Rectal smooth muscle tissue (tissue), 1 donor: Measurements from ENCODE around the gene KREMEN1.
A peak's percentile ranks its signal among the peaks of the same experiment; 100 is the strongest.

Source experiments
- H3K27ac ChIP-seq: one replicate; pipeline ENCODE4 v1.7.0; 2013; ENCODE audit warnings: low read depth, low read length, inconsistent platforms
- H3K27me3 ChIP-seq: one replicate; pipeline ENCODE4 v1.7.0; 2013; ENCODE audit warnings: low read length; ENCODE audit not compliant: control insufficient read depth, insufficient read depth
- H3K36me3 ChIP-seq: one replicate; pipeline ENCODE4 v1.7.0; 2013; ENCODE audit warnings: low read length; ENCODE audit not compliant: control insufficient read depth, insufficient read depth
- H3K4me1 ChIP-seq: one replicate; pipeline ENCODE4 v1.7.0; 2013; ENCODE audit warnings: low read length; ENCODE audit not compliant: control insufficient read depth, insufficient read depth
- H3K4me3 ChIP-seq: one replicate; pipeline ENCODE4 v1.7.0; 2013; ENCODE audit warnings: low read length
- H3K9ac ChIP-seq: one replicate; pipeline ENCODE4 v1.7.0; 2013; ENCODE audit warnings: low read length

The KREMEN1 gene

GRCh38 chr22:29055192-29055830 is 17.5 kb upstream of the KREMEN1 start:
- Histone ChIP-seq H3K27ac (no peak overlapping the region), H3K4me3 (no peak overlapping the region), H3K4me1 (no peaks in the 10 kb centered on the region), H3K27me3 (no peaks in the 10 kb centered on the region), H3K36me3 (no peaks in the 10 kb centered on the region), H3K9ac (no peak overlapping the region)

GRCh38 chr22:29056472-29056871 is 16.4 kb upstream of the KREMEN1 start:
- no peak overlapping the region for H3K4me3 ChIP-seq
- no peak overlapping the region for H3K9ac ChIP-seq
- no peaks in the 10 kb centered on the region for H3K36me3 ChIP-seq
- no peaks in the 10 kb centered on the region for H3K27me3 ChIP-seq
- H3K27ac ChIP-seq, result no peak overlapping the region
- no peaks in the 10 kb centered on the region for H3K4me1 ChIP-seq

GRCh38 chr22:29060251-29060869 is 12.5 kb upstream of the KREMEN1 start:
- Histone ChIP-seq H3K27me3 (no peaks in the 10 kb centered on the region), H3K27ac (no peak overlapping the region), H3K4me3 (no peak overlapping the region), H3K36me3 (no peaks in the 10 kb centered on the region), H3K9ac (no peak overlapping the region), H3K4me1 (no peaks in the 10 kb centered on the region)

- no peaks in the 10 kb centered on the region for H3K27me3 ChIP-seq
- H3K4me3 ChIP-seq, result no peak overlapping the region
- no peaks in the 10 kb centered on the region for H3K4me1 ChIP-seq
- H3K27ac ChIP-seq, result no peak overlapping the region
- no peak overlapping the region for H3K9ac ChIP-seq
- no peaks in the 10 kb centered on the region for H3K36me3 ChIP-seq
Measured at GRCh38 chr22:29060931-29061330, 11.9 kb upstream of the KREMEN1 start.

- no peak within 1 kb of the TSS for H3K9ac ChIP-seq
Measured at GRCh38 chr22:29061773-29062172, 11.1 kb upstream of the KREMEN1 start, which contains the start of gene C22orf31. Gene C22orf31 (minus strand): TSS chr22:29061831. CDS start chr22:29061792, 39 bp downstream.

GRCh38 chr22:29062286-29062821 is 10.5 kb upstream of the KREMEN1 start:
- no peak overlapping the region for H3K9ac ChIP-seq
- no peak overlapping the region for H3K27ac ChIP-seq
- no peaks in the 10 kb centered on the region for H3K36me3 ChIP-seq
- no peaks in the 10 kb centered on the region for H3K27me3 ChIP-seq
- no peaks in the 10 kb centered on the region for H3K4me1 ChIP-seq
- no peak overlapping the region for H3K4me3 ChIP-seq

More at GRCh38 chr22:29061773-29062172, 11.1 kb upstream of the KREMEN1 start, which contains the start of gene C22orf31:
- no peak within 1 kb of the TSS for H3K4me3 ChIP-seq
- H3K4me1 ChIP-seq, result no peaks in the 10 kb centered on the region
- H3K36me3 ChIP-seq, result no peaks in the 10 kb centered on the region
- H3K27ac ChIP-seq, result no peak within 1 kb of the TSS
- H3K27me3 ChIP-seq, result no peaks in the 10 kb centered on the region

- no peaks in the 10 kb centered on the region for H3K36me3 ChIP-seq
- no peak overlapping the region for H3K27ac ChIP-seq
- H3K27me3 ChIP-seq, result no peaks in the 10 kb centered on the region
- H3K4me1 ChIP-seq, result no peaks in the 10 kb centered on the region
- H3K9ac ChIP-seq, result no peak overlapping the region
- no peak overlapping the region for H3K4me3 ChIP-seq
Measured at GRCh38 chr22:29065468-29066190, 7.2 kb upstream of the KREMEN1 start.

- H3K9ac ChIP-seq, result no peak overlapping the region
- no peaks in the 10 kb centered on the region for H3K27me3 ChIP-seq
- no peak overlapping the region for H3K27ac ChIP-seq
- no peak overlapping the region for H3K4me3 ChIP-seq
- peaks cover 2% of the 10 kb centered on the region for H3K4me1 ChIP-seq
- no peaks in the 10 kb centered on the region for H3K36me3 ChIP-seq
Measured at GRCh38 chr22:29069463-29069862, 3.4 kb upstream of the KREMEN1 start.

GRCh38 chr22:29070490-29070889 is 2.3 kb upstream of the KREMEN1 start:
- Histone ChIP-seq H3K36me3 (no peaks in the 10 kb centered on the region), H3K4me1 (peaks cover 2% of the 10 kb centered on the region), H3K27me3 (no peaks in the 10 kb centered on the region), H3K4me3 (no peak overlapping the region), H3K27ac (no peak overlapping the region), H3K9ac (no peak overlapping the region)

- no peaks in the 10 kb centered on the region for H3K27me3 ChIP-seq
- H3K9ac ChIP-seq, result no peak overlapping the region
- no peak overlapping the region for H3K27ac ChIP-seq
- H3K4me1 ChIP-seq, result peaks cover 2% of the 10 kb centered on the region
- H3K4me3 ChIP-seq, result peak overlapping the region; percentile 58
- H3K36me3 ChIP-seq, result no peaks in the 10 kb centered on the region
Measured at GRCh38 chr22:29071261-29072045, 1.4 kb upstream of the KREMEN1 start.

GRCh38 chr22:29072193-29072978 is 449 bp upstream of the KREMEN1 start:
- H3K27me3 ChIP-seq, result no peaks in the 10 kb centered on the region
- H3K4me3 ChIP-seq, result peak overlapping the region; percentile 62
- no peaks in the 10 kb centered on the region for H3K36me3 ChIP-seq
- peaks cover 2% of the 10 kb centered on the region for H3K4me1 ChIP-seq
- no peak overlapping the region for H3K27ac ChIP-seq
- H3K9ac ChIP-seq, result no peak overlapping the region
